Mammary epithelial cell (primary cell): ENCODE results near the gene NOTCH2.
"Not testable (repeated sequence)": the region's sequence is repeated elsewhere in the genome, so short reads cannot be mapped to it uniquely, and the experiment has no call there.

Experiments
- CTCF ChIP-seq, 2 donors: IDR thresholded peaks in 1 of 2; conservative IDR thresholded peaks in 1 of 2; 2 replicates each; pipeline ENCODE4 v1.5.1; 2011 to 2012; ENCODE audit warnings: inconsistent platforms in 2 of 2, low read length in 2 of 2, mild to moderate bottlenecking in 2 of 2, control low read depth in 1 of 2, low read depth in 1 of 2; ENCODE audit not compliant: insufficient read depth in 1 of 2; ENCODE audit errors: extremely low read depth in 1 of 2
- EZH2 ChIP-seq: IDR thresholded peaks from 2 replicates; pipeline ENCODE4 v1.6.1; 2012; ENCODE audit warnings: low read length, inconsistent platforms, borderline replicate concordance

- TF ChIP-seq CTCF (conservative IDR thresholded peaks at IDR 0.05 in 1 of 2, IDR thresholded peaks at IDR 0.05 in 1 of 2; ENCODE audit: extremely low read depth in 1 of 2, insufficient read depth in 1 of 2, low read depth in 1 of 2, low read length in 2 of 2); EZH2: not testable (repeated sequence)
Observed at GRCh38 chr1:120103768-120104167, 34.3 kb upstream of the NOTCH2 start.
